ENCODE measurements around the gene NPPA. TPM values are rescaled to one million over a fixed set of nuclear protein-coding genes. Genes with fewer than 3 reads are reported as not detected.
A peak's percentile ranks its signal among the peaks of the same experiment; 100 is the strongest.

The NPPA gene
- total RNA-seq, 1 experiment from 2014 or later = not detected

DNA sequence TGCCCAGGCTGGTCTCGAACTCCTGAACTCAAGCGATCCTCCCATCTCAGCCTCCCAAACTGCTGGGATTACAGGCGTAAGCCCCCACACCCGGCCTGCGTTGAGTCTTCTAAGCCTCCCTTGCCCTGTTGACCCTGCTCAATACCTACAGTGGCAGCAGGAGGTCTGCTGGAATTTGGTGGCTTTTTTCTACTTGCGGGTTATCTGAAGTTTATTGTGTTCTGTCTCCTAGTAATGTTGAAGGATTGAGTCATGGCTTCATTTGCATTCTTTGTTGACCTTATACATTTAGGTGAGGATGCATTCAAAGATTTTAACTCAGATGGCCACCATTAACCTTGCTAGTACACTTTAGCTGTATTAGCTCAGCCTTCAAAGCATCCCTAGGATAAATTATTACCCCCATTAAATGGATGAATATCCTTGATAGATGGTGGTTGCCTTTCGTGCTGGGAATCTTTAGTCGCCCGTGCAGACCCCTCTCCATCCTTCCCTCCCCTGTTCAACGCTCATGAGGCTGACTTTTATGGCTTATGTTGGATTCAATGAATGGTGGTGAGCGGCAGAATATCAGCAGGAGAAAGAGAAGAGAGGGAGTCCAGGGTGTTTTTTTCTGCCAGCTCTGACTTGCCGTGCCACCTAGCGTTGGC is 20.9 kb upstream of the NPPA start:
- CTCF ChIA-PET = interaction anchor here (1.0 kb wide), 1 partner anchor 9 kb away, joined by 4 read pairs; no protein-coding TSS in a partner anchor
- no peak overlapping the region for H3K27ac Mint-ChIP-seq (ENCODE audit: unreplicated experiment)
- TF ChIP-seq, protein P1, sequence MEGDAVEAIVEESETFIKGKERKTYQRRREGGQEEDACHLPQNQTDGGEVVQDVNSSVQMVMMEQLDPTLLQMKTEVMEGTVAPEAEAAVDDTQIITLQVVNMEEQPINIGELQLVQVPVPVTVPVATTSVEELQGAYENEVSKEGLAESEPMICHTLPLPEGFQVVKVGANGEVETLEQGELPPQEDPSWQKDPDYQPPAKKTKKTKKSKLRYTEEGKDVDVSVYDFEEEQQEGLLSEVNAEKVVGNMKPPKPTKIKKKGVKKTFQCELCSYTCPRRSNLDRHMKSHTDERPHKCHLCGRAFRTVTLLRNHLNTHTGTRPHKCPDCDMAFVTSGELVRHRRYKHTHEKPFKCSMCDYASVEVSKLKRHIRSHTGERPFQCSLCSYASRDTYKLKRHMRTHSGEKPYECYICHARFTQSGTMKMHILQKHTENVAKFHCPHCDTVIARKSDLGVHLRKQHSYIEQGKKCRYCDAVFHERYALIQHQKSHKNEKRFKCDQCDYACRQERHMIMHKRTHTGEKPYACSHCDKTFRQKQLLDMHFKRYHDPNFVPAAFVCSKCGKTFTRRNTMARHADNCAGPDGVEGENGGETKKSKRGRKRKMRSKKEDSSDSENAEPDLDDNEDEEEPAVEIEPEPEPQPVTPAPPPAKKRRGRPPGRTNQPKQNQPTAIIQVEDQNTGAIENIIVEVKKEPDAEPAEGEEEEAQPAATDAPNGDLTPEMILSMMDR (IDR thresholded peaks at IDR 0.05; ENCODE audit: unreplicated experiment) = no peak
- H3K27me3 Mint-ChIP-seq (ENCODE audit: unreplicated experiment) = peaks cover 70% of the 10 kb centered on the region
- DNase-seq = no peak
- H3K9me3 Mint-ChIP-seq (ENCODE audit: low read depth, unreplicated experiment) = no peaks in the 10 kb centered on the region
- H3K4me3 Mint-ChIP-seq (ENCODE audit: low read depth, unreplicated experiment) = no peak overlapping the region
- BruUV-seq (replicated peaks) = no TSS peak
- H3K36me3 Mint-ChIP-seq (ENCODE audit: insufficient read depth, unreplicated experiment) = no peaks in the 10 kb centered on the region
- intact Hi-C loops (cut with micrococcal nuclease; ENCODE audit: unreplicated experiment) = no loop called here
- no peaks in the 10 kb centered on the region for H3K4me1 Mint-ChIP-seq (ENCODE audit: low read depth, unreplicated experiment)

DNA sequence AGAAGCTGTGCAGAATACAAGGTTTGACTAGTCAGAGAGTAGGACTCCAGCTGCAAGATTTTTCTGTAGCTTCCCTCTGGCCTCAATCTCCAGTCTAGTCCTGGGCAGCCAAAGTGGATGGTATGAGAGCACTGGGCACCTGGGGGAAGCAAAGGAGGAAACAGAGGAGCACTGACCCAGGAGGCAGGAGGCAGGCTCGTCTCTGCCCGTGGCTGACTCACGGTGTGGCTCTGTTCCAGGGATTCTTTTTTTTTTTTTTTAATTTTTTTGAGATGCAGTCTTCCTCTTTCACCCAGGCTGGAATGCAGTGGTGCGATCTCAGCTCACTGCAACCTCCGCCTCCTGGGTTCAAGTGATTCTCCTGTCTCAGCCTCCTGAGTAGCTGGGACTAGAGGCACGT is 15.3 kb upstream of the NPPA start:
- CTCF ChIA-PET = interaction anchor here (0.7 kb wide), 1 partner anchor 30 kb away, joined by 3 read pairs; no protein-coding TSS in a partner anchor

DNA sequence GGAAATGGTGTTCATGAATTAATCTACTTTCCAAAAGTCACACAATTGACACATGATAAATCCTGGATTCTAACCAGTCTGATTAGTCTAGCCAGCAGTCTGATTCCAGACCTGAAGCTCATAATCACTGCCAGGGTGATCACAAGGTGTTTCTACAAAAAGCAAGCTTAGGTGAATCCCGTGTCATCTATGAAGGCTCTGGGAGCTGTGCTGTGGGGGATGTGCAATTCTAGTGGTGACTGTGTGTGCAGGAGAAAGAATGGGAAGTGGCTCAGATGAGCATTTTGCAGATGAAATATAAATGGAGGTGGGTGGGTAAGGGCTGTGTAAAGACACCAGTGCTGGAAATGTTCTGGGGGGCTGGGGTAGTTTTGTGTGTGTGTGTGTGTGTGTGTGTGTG is 13.0 kb upstream of the NPPA start:
- Mint-ChIP-seq H3K4me3 (ENCODE audit: low read depth, unreplicated experiment) (no peak overlapping the region), H3K36me3 (ENCODE audit: insufficient read depth, unreplicated experiment) (no peaks in the 10 kb centered on the region), H3K9me3 (ENCODE audit: low read depth, unreplicated experiment) (no peaks in the 10 kb centered on the region), H3K27ac (ENCODE audit: unreplicated experiment) (no peak overlapping the region), H3K4me1 (ENCODE audit: low read depth, unreplicated experiment) (peaks cover 9% of the 10 kb centered on the region), H3K27me3 (ENCODE audit: unreplicated experiment) (peaks cover 72% of the 10 kb centered on the region)
- no peak for DNase-seq
- TF ChIP-seq, protein P1 (IDR thresholded peaks at IDR 0.05; ENCODE audit: unreplicated experiment) = no peak
- BruUV-seq (replicated peaks) = no TSS peak
- CTCF ChIA-PET = no interaction called here
- intact Hi-C loops (cut with micrococcal nuclease; ENCODE audit: unreplicated experiment) = no loop called here

More for the DNA sequence above, 15.3 kb upstream of the NPPA start:
- Mint-ChIP-seq H3K4me3 (ENCODE audit: low read depth, unreplicated experiment) (no peak overlapping the region), H3K36me3 (ENCODE audit: insufficient read depth, unreplicated experiment) (no peaks in the 10 kb centered on the region), H3K9me3 (ENCODE audit: low read depth, unreplicated experiment) (no peaks in the 10 kb centered on the region), H3K27ac (ENCODE audit: unreplicated experiment) (no peak overlapping the region), H3K4me1 (ENCODE audit: low read depth, unreplicated experiment) (peaks cover 9% of the 10 kb centered on the region), H3K27me3 (ENCODE audit: unreplicated experiment) (peaks cover 60% of the 10 kb centered on the region)
- BruUV-seq (replicated peaks) = no TSS peak
- intact Hi-C loops (cut with micrococcal nuclease; ENCODE audit: unreplicated experiment) = no loop called here
- TF ChIP-seq, protein P1 (IDR thresholded peaks at IDR 0.05; ENCODE audit: unreplicated experiment) = no peak
- DNase-seq = peak; percentile 55

DNA sequence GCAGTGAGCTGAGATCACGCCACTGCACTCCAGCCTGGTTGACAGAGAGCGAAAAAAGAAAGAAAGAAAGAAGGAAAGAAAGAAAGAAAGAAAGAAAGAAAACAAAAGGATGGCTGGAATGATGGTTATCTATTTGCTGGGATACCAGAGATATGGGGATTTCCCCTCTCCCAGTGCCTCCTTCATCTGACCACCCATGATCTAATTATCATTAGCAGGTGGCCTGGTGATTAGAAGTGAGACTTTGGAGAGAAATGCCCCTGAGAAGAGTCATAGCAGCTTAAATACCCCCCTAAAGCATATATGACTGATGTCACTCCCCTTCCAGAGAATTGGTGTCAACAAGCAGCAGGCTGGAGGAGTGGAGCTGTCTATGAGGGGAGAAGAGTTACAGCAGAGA is 12.5 kb upstream of the NPPA start:
- no peak overlapping the region for H3K27ac Mint-ChIP-seq (ENCODE audit: unreplicated experiment)
- no peaks in the 10 kb centered on the region for H3K9me3 Mint-ChIP-seq (ENCODE audit: low read depth, unreplicated experiment)
- TF ChIP-seq, protein P1 (IDR thresholded peaks at IDR 0.05; ENCODE audit: unreplicated experiment) = no peak
- CTCF ChIA-PET = no interaction called here
- no peaks in the 10 kb centered on the region for H3K36me3 Mint-ChIP-seq (ENCODE audit: insufficient read depth, unreplicated experiment)
- intact Hi-C loops (cut with micrococcal nuclease; ENCODE audit: unreplicated experiment) = no loop called here
- H3K4me1 Mint-ChIP-seq (ENCODE audit: low read depth, unreplicated experiment) = peaks cover 9% of the 10 kb centered on the region
- DNase-seq = no peak
- H3K27me3 Mint-ChIP-seq (ENCODE audit: unreplicated experiment) = peaks cover 69% of the 10 kb centered on the region
- H3K4me3 Mint-ChIP-seq (ENCODE audit: low read depth, unreplicated experiment) = no peak overlapping the region
- BruUV-seq (replicated peaks) = no TSS peak
